Measurements from ENCODE around the gene OR13G1. TPM values are rescaled to one million over a fixed set of nuclear protein-coding genes. Genes with fewer than 3 reads are reported as not detected.

Gene OR13G1
- total RNA-seq, 1 donor from 2014 or later = not detected

DNA sequence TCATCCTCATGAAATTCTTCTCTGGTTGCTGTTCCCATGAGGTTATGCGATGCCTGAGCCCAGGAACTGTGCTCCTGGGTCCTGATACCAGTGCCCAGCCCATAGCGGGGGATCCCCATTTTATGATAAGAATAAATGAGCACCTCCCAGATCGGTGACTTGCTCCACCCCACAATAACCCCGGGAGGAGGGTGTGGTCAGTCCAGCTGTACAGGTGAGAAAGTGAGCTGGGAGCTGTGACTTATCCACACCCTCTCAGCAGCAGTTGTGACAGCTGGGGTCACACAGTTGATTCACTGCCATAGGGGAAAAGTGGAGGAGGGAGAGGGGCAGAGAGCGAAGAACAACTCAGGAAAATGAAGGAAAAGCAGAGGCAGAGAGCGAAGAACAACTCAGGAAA lies 40.8 kb downstream of the OR13G1 start:
- no peaks in the 10 kb centered on the region for H3K9me3 ChIP-seq (ENCODE audit: insufficient read depth, low read depth, low read length)
- H4K20me1 ChIP-seq (ENCODE audit: insufficient read depth, low read length) = no peaks in the 10 kb centered on the region
- no peak overlapping the region for H3K27ac ChIP-seq (ENCODE audit: low read depth, low read length)
- peak overlapping the region; percentile 71 for H3K4me2 ChIP-seq (ENCODE audit: low read length)
- DNase-seq (ENCODE audit: low read depth) (no peak), FAIRE-seq (no peak)
- no peaks in the 10 kb centered on the region for H3K79me2 ChIP-seq (ENCODE audit: insufficient read depth, low read length)
- no peaks in the 10 kb centered on the region for H3K4me1 ChIP-seq (ENCODE audit: insufficient read depth, low read length)
- no peak overlapping the region for H3K4me3 Mint-ChIP-seq (ENCODE audit: unreplicated experiment)
- H2AFZ ChIP-seq (ENCODE audit: low read depth, low read length) = peak overlapping the region; percentile 50
- H3K9ac ChIP-seq (ENCODE audit: low read length) = peak overlapping the region; percentile 71
- H3K27ac Mint-ChIP-seq (ENCODE audit: unreplicated experiment) = no peak overlapping the region
- no peaks in the 10 kb centered on the region for H3K36me3 Mint-ChIP-seq (ENCODE audit: low read depth, unreplicated experiment)
- H3K4me1 Mint-ChIP-seq (ENCODE audit: low read depth, unreplicated experiment) = no peaks in the 10 kb centered on the region
- H3K4me3 ChIP-seq (ENCODE audit: insufficient read depth, low read depth, low read length) = no peak overlapping the region
- H3K9me3 Mint-ChIP-seq (ENCODE audit: unreplicated experiment) = peaks cover 13% of the 10 kb centered on the region
- peaks cover 7% of the 10 kb centered on the region for H3K27me3 Mint-ChIP-seq (ENCODE audit: low read depth, unreplicated experiment)
- H3K27me3 ChIP-seq (ENCODE audit: insufficient read depth, low read length) = no peaks in the 10 kb centered on the region
- H3K36me3 ChIP-seq (ENCODE audit: insufficient read depth, low read length) = no peaks in the 10 kb centered on the region
- TF ChIP-seq, protein P1, sequence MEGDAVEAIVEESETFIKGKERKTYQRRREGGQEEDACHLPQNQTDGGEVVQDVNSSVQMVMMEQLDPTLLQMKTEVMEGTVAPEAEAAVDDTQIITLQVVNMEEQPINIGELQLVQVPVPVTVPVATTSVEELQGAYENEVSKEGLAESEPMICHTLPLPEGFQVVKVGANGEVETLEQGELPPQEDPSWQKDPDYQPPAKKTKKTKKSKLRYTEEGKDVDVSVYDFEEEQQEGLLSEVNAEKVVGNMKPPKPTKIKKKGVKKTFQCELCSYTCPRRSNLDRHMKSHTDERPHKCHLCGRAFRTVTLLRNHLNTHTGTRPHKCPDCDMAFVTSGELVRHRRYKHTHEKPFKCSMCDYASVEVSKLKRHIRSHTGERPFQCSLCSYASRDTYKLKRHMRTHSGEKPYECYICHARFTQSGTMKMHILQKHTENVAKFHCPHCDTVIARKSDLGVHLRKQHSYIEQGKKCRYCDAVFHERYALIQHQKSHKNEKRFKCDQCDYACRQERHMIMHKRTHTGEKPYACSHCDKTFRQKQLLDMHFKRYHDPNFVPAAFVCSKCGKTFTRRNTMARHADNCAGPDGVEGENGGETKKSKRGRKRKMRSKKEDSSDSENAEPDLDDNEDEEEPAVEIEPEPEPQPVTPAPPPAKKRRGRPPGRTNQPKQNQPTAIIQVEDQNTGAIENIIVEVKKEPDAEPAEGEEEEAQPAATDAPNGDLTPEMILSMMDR (IDR thresholded peaks at IDR 0.05; ENCODE audit: insufficient read depth, low read depth, low read length) = no peak
- TF ChIP-seq EZH2 (IDR thresholded peaks at IDR 0.05; ENCODE audit: insufficient read depth, low read length) = no peak

DNA sequence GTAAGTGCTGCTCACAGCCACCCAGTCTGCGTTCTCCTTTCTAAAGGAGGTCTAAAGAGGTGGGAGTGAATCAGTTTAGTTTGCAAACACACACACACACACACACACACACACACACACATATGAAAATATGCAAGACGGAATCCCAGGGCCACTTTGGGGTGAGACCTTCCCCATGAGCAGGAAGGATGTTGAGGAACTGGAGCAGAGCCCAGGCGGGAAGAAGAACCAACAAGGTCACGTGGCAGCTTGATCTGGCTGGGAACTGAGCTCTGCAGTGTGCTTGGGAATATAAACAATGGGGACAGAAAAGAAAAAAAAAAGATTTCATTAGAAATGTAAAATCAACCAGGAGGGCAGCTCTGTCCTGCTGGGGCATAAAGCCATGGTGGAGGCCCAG lies 41.5 kb downstream of the OR13G1 start:
- Histone ChIP-seq H3K27ac (ENCODE audit: low read depth, low read length) (no peak overlapping the region), H3K4me3 (ENCODE audit: insufficient read depth, low read depth, low read length) (no peak overlapping the region), H3K4me1 (ENCODE audit: insufficient read depth, low read length) (no peaks in the 10 kb centered on the region), H2AFZ (ENCODE audit: low read depth, low read length) (no peak overlapping the region), H3K36me3 (ENCODE audit: insufficient read depth, low read length) (no peaks in the 10 kb centered on the region), H4K20me1 (ENCODE audit: insufficient read depth, low read length) (no peaks in the 10 kb centered on the region), H3K9me3 (ENCODE audit: insufficient read depth, low read depth, low read length) (no peaks in the 10 kb centered on the region), H3K27me3 (ENCODE audit: insufficient read depth, low read length) (no peaks in the 10 kb centered on the region), H3K9ac (ENCODE audit: low read length) (no peak overlapping the region), H3K4me2 (ENCODE audit: low read length) (no peak overlapping the region), H3K79me2 (ENCODE audit: insufficient read depth, low read length) (no peaks in the 10 kb centered on the region)
- no peak for DNase-seq (ENCODE audit: low read depth)
- Mint-ChIP-seq H3K9me3 (ENCODE audit: unreplicated experiment) (peaks cover 13% of the 10 kb centered on the region), H3K4me3 (ENCODE audit: unreplicated experiment) (no peak overlapping the region), H3K27me3 (ENCODE audit: low read depth, unreplicated experiment) (peaks cover 7% of the 10 kb centered on the region), H3K4me1 (ENCODE audit: low read depth, unreplicated experiment) (no peaks in the 10 kb centered on the region), H3K27ac (ENCODE audit: unreplicated experiment) (no peak overlapping the region), H3K36me3 (ENCODE audit: low read depth, unreplicated experiment) (no peaks in the 10 kb centered on the region)
- FAIRE-seq = no peak
- TF ChIP-seq, protein P1 (IDR thresholded peaks at IDR 0.05; ENCODE audit: insufficient read depth, low read depth, low read length) = no peak
- TF ChIP-seq EZH2 (IDR thresholded peaks at IDR 0.05; ENCODE audit: insufficient read depth, low read length) = no peak

DNA sequence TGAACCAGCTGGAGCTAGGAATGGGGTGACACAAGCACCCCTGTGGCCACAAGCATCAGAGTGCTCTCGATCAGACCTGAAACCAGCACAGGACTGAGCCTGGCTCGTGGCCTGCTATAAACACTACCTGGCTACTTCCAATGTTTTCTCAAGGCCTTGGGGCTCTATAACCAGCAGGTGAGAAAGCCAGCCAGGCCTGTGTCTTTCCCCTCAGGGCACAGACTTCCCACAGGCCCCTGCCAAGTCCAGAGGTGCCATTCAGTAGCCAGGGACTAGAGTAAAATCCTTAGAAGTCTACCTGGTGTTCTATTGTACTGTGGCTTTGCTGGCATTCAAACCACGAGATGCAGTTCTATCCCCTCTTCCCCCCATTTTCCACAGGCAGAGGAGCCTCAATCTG lies 51.6 kb downstream of the OR13G1 start:
- peaks cover 3% of the 10 kb centered on the region for H3K9me3 ChIP-seq (ENCODE audit: insufficient read depth, low read depth, low read length)
- no peak overlapping the region for H3K27ac ChIP-seq (ENCODE audit: low read depth, low read length)
- H3K4me1 ChIP-seq (ENCODE audit: insufficient read depth, low read length) = no peaks in the 10 kb centered on the region
- DNase-seq (ENCODE audit: low read depth) (no peak), FAIRE-seq (no peak)
- no peaks in the 10 kb centered on the region for H3K27me3 Mint-ChIP-seq (ENCODE audit: low read depth, unreplicated experiment)
- no peaks in the 10 kb centered on the region for H4K20me1 ChIP-seq (ENCODE audit: insufficient read depth, low read length)
- H3K4me2 ChIP-seq (ENCODE audit: low read length) = no peak overlapping the region
- H3K9ac ChIP-seq (ENCODE audit: low read length) = no peak overlapping the region
- H3K36me3 Mint-ChIP-seq (ENCODE audit: low read depth, unreplicated experiment) = no peaks in the 10 kb centered on the region
- no peak overlapping the region for H3K4me3 ChIP-seq (ENCODE audit: insufficient read depth, low read depth, low read length)
- TF ChIP-seq, protein P1 (IDR thresholded peaks at IDR 0.05; ENCODE audit: insufficient read depth, low read depth, low read length) = no peak
- TF ChIP-seq EZH2 (IDR thresholded peaks at IDR 0.05; ENCODE audit: insufficient read depth, low read length) = no peak
- peaks cover 12% of the 10 kb centered on the region for H3K9me3 Mint-ChIP-seq (ENCODE audit: unreplicated experiment)
- H3K36me3 ChIP-seq (ENCODE audit: insufficient read depth, low read length) = no peaks in the 10 kb centered on the region
- no peaks in the 10 kb centered on the region for H3K79me2 ChIP-seq (ENCODE audit: insufficient read depth, low read length)
- no peaks in the 10 kb centered on the region for H3K27me3 ChIP-seq (ENCODE audit: insufficient read depth, low read length)
- no peak overlapping the region for H2AFZ ChIP-seq (ENCODE audit: low read depth, low read length)
- H3K4me1 Mint-ChIP-seq (ENCODE audit: low read depth, unreplicated experiment) = no peaks in the 10 kb centered on the region
- no peak overlapping the region for H3K4me3 Mint-ChIP-seq (ENCODE audit: unreplicated experiment)
- H3K27ac Mint-ChIP-seq (ENCODE audit: unreplicated experiment) = no peak overlapping the region

Other genes starting within 250 kb of the OR13G1 start
- gene OR2B11, start 221.6 kb downstream of the OR13G1 start, total RNA-seq = not detected in 2 replicates
- gene OR2C3, start 143.3 kb downstream of the OR13G1 start, total RNA-seq = not detected in 2 replicates
- 0.14 TPM in 1 of 2 replicates, not detected in the other for gene GCSAML, start 130.6 kb downstream of the OR13G1 start, total RNA-seq
- not detected in 2 replicates for gene OR2G2, start 91.4 kb downstream of the OR13G1 start, total RNA-seq
- not detected in 2 replicates for gene OR2G3, start 74.2 kb downstream of the OR13G1 start, total RNA-seq
- not detected in 2 replicates for gene OR6F1, start 36.9 kb upstream of the OR13G1 start, total RNA-seq
- gene OR14K1, start 58.9 kb upstream of the OR13G1 start, total RNA-seq = not detected in 2 replicates
- gene OR14A2, start 68.4 kb upstream of the OR13G1 start, total RNA-seq = not detected in 2 replicates
- not detected in 2 replicates for gene OR1C1, start 80.8 kb upstream of the OR13G1 start, total RNA-seq
- not detected in 2 replicates for gene OR14A16, start 144.4 kb upstream of the OR13G1 start, total RNA-seq
- gene OR11L1, start 162.2 kb upstream of the OR13G1 start, total RNA-seq = not detected in 2 replicates
- 20.6 and 31.0 TPM in 2 replicates for gene TRIM58, start 177.4 kb upstream of the OR13G1 start, total RNA-seq
- 4.0 and 5.9 TPM in 2 replicates for gene OR2W3, start 215.8 kb upstream of the OR13G1 start, total RNA-seq
- not detected in 2 replicates for gene OR2T8, start 240.5 kb upstream of the OR13G1 start, total RNA-seq
- gene OR2AJ1, start 245.2 kb upstream of the OR13G1 start, total RNA-seq = not detected in 2 replicates

Data from astrocyte (in vitro differentiated cells and primary cell).